ENCODE data around the gene SLC5A11. TPM values are rescaled to one million over a fixed set of nuclear protein-coding genes. Genes with fewer than 3 reads are reported as not detected.

Gene SLC5A11
- total and polyA plus RNA-seq, 2 donors (not counting 1 experiment from before 2014, with no cell fraction given): 0.62 to 0.84 TPM

DNA sequence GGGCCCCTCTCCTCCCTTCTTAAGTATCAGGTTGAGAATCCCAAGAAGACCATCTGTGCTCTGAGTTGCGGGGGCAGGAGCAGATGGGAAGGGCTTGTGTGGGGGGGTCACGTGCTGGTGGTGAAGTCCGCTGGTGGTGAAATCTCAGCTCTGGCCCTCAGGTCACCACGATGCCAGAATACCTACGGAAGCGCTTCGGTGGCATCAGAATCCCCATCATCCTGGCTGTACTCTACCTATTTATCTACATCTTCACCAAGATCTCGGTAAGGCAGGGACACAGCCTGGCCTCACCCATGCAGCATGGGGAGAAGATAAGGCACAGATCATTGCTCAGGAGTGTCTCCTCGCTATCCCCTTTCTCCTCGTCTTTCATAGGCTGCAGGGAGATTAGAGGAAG lies 29.7 kb downstream of the SLC5A11 start:
- Histone ChIP-seq H2AFZ (ENCODE audit: insufficient read depth, low read depth, low read length, poor library complexity, severe bottlenecking) (no peak overlapping the region), H3K36me3 (replicated peaks in 1 of 2; ENCODE audit: control extremely low read depth in 1 of 2, control insufficient read depth in 1 of 2, extremely low read depth in 1 of 2, insufficient read depth in 2 of 2, low read length in 1 of 2) (no peaks in the 10 kb centered on the region), H3K4me1 (ENCODE audit: control insufficient read depth in 2 of 2, insufficient read depth in 2 of 2, low read length in 2 of 2) (no peaks in the 10 kb centered on the region), H3K79me2 (ENCODE audit: control insufficient read depth, insufficient read depth, low read length) (no peaks in the 10 kb centered on the region), H3K9ac (ENCODE audit: low read length) (no peak overlapping the region), H3K27ac (ENCODE audit: low read length in 2 of 2) (no peak overlapping the region), H3K4me3 (ENCODE audit: control extremely low read depth in 1 of 5, extremely low read depth in 1 of 5, insufficient read depth in 1 of 5, low read depth in 2 of 5, low read length in 4 of 5) (no peak overlapping the region), H3K9me3 (ENCODE audit: control extremely low read depth in 1 of 3, control insufficient read depth in 2 of 3, insufficient read depth in 1 of 3, low read length in 2 of 3) (peaks cover 0 to 12% (median 0%) of the 10 kb centered on the region in 3 donors), H3K27me3 (replicated peaks in 1 of 4; ENCODE audit: control extremely low read depth in 1 of 4, control insufficient read depth in 3 of 4, insufficient read depth in 4 of 4, low read length in 3 of 4) (no peaks in the 10 kb centered on the region), H3K4me2 (replicated peaks; ENCODE audit: low read depth, low read length, poor library complexity, severe bottlenecking) (no peak overlapping the region), H4K20me1 (ENCODE audit: control insufficient read depth, insufficient read depth, low read length, poor library complexity, severe bottlenecking) (no peaks in the 10 kb centered on the region)
- CTCF ChIA-PET: no interaction called here
- no peak overlapping the region for H3K27ac Mint-ChIP-seq
- DNase-seq: no peak
- H3K27me3 Mint-ChIP-seq: peaks cover 15% of the 10 kb centered on the region
- POLR2A ChIA-PET: no interaction called here
- WGBS (ENCODE audit: insufficient coverage): 72% methylated on average over 2 of the region's 10 CpGs
- intact Hi-C loops (cut with micrococcal nuclease): no loop called here
- TF ChIP-seq, protein P1, sequence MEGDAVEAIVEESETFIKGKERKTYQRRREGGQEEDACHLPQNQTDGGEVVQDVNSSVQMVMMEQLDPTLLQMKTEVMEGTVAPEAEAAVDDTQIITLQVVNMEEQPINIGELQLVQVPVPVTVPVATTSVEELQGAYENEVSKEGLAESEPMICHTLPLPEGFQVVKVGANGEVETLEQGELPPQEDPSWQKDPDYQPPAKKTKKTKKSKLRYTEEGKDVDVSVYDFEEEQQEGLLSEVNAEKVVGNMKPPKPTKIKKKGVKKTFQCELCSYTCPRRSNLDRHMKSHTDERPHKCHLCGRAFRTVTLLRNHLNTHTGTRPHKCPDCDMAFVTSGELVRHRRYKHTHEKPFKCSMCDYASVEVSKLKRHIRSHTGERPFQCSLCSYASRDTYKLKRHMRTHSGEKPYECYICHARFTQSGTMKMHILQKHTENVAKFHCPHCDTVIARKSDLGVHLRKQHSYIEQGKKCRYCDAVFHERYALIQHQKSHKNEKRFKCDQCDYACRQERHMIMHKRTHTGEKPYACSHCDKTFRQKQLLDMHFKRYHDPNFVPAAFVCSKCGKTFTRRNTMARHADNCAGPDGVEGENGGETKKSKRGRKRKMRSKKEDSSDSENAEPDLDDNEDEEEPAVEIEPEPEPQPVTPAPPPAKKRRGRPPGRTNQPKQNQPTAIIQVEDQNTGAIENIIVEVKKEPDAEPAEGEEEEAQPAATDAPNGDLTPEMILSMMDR (IDR thresholded peaks at IDR 0.05): no peak
- TF ChIP-seq EZH2 (IDR thresholded peaks at IDR 0.05; ENCODE audit: borderline replicate concordance, insufficient read depth, low read depth, low read length, poor library complexity, severe bottlenecking): no peak
- no peaks in the 10 kb centered on the region for H3K4me1 Mint-ChIP-seq
- H3K9me3 Mint-ChIP-seq (ENCODE audit: insufficient read depth): no peaks in the 10 kb centered on the region
- no peak overlapping the region for H3K4me3 Mint-ChIP-seq
- ATAC-seq (ENCODE audit: low read depth): no peak

DNA sequence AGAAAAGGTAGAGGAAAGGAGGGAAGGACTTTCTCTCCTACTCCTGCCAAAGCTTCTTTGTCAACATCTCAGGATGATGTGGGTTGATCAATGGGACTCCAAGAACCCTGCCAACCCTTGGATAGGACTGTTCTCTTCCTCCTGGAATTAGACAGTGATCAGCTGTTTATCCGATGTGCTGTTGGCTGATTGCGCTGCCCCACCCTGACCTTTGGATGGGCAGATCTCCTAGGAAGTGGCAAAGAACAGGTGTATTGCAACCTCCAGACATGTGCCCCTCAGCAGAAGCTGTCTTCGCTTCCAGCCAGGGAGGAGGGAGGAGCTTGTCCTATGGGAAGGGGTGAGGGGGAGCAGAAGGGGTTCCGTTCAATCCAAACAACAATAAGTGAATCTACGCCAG lies 30.5 kb downstream of the SLC5A11 start:
- Mint-ChIP-seq H3K27me3 (peaks cover 15% of the 10 kb centered on the region), H3K4me3 (no peak overlapping the region), H3K4me1 (no peaks in the 10 kb centered on the region), H3K9me3 (ENCODE audit: insufficient read depth) (no peaks in the 10 kb centered on the region), H3K27ac (no peak overlapping the region)
- Histone ChIP-seq H3K9ac (ENCODE audit: low read length) (no peak overlapping the region), H3K36me3 (replicated peaks in 1 of 2; ENCODE audit: control extremely low read depth in 1 of 2, control insufficient read depth in 1 of 2, extremely low read depth in 1 of 2, insufficient read depth in 2 of 2, low read length in 1 of 2) (no peaks in the 10 kb centered on the region), H3K4me2 (replicated peaks; ENCODE audit: low read depth, low read length, poor library complexity, severe bottlenecking) (no peak overlapping the region), H3K9me3 (ENCODE audit: control extremely low read depth in 1 of 3, control insufficient read depth in 2 of 3, insufficient read depth in 1 of 3, low read length in 2 of 3) (peaks cover 0 to 10% (median 0%) of the 10 kb centered on the region in 3 donors), H3K4me3 (ENCODE audit: control extremely low read depth in 1 of 5, extremely low read depth in 1 of 5, insufficient read depth in 1 of 5, low read depth in 2 of 5, low read length in 4 of 5) (no peak overlapping the region), H3K79me2 (ENCODE audit: control insufficient read depth, insufficient read depth, low read length) (no peaks in the 10 kb centered on the region), H3K27ac (ENCODE audit: low read length in 2 of 2) (no peak overlapping the region), H3K4me1 (ENCODE audit: control insufficient read depth in 2 of 2, insufficient read depth in 2 of 2, low read length in 2 of 2) (no peaks in the 10 kb centered on the region), H3K27me3 (replicated peaks in 1 of 4; ENCODE audit: control extremely low read depth in 1 of 4, control insufficient read depth in 3 of 4, insufficient read depth in 4 of 4, low read length in 3 of 4) (no peaks in the 10 kb centered on the region), H4K20me1 (ENCODE audit: control insufficient read depth, insufficient read depth, low read length, poor library complexity, severe bottlenecking) (no peaks in the 10 kb centered on the region), H2AFZ (ENCODE audit: insufficient read depth, low read depth, low read length, poor library complexity, severe bottlenecking) (no peak overlapping the region)
- intact Hi-C loops (cut with micrococcal nuclease): no loop called here
- no peak for TF ChIP-seq EZH2 (IDR thresholded peaks at IDR 0.05; ENCODE audit: borderline replicate concordance, insufficient read depth, low read depth, low read length, poor library complexity, severe bottlenecking)
- TF ChIP-seq, protein P1 (IDR thresholded peaks at IDR 0.05): no peak
- no peak for ATAC-seq (ENCODE audit: low read depth)
- 87% methylated on average over 4 of the region's 5 CpGs for WGBS (ENCODE audit: insufficient coverage)
- ChIA-PET POLR2A (no interaction called here), CTCF (no interaction called here)
- no peak for DNase-seq

All from B cell (primary cell).